ENCODE results near the gene TMED7.

DNA sequence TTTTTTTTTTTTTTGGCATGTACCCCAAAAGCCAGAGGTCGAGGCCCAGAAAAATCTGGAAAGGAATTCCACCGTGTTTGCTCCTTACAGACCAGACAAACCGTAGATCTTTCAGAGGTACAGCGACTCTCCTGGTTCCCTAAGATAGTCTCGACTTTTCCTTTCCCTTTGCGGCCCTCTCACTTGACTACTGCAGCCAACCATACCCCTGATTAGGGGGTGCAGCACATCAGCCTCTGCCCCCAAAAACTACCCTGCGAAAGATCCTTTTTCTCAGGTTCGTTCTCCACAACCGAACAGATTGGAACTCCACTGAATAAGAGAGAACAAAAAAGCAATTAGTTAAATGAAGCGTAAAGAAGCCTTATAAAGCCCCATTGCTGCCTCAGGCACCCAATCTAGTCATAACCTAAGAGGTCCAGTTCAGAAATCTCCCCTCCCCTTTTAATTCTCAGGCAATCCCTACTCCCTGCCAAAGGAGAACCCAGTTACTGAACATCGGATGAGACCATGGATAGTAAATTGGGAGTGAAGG is 23.2 kb downstream of the TMED7 start:
- TF ChIP-seq, protein P1, sequence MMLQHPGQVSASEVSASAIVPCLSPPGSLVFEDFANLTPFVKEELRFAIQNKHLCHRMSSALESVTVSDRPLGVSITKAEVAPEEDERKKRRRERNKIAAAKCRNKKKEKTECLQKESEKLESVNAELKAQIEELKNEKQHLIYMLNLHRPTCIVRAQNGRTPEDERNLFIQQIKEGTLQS (CRISPR knock-in tag; conservative IDR thresholded peaks at IDR 0.05): no peak
- TF ChIP-seq, protein P2, sequence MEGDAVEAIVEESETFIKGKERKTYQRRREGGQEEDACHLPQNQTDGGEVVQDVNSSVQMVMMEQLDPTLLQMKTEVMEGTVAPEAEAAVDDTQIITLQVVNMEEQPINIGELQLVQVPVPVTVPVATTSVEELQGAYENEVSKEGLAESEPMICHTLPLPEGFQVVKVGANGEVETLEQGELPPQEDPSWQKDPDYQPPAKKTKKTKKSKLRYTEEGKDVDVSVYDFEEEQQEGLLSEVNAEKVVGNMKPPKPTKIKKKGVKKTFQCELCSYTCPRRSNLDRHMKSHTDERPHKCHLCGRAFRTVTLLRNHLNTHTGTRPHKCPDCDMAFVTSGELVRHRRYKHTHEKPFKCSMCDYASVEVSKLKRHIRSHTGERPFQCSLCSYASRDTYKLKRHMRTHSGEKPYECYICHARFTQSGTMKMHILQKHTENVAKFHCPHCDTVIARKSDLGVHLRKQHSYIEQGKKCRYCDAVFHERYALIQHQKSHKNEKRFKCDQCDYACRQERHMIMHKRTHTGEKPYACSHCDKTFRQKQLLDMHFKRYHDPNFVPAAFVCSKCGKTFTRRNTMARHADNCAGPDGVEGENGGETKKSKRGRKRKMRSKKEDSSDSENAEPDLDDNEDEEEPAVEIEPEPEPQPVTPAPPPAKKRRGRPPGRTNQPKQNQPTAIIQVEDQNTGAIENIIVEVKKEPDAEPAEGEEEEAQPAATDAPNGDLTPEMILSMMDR (IDR thresholded peaks at IDR 0.05): no peak
- TF ChIP-seq, protein P3, sequence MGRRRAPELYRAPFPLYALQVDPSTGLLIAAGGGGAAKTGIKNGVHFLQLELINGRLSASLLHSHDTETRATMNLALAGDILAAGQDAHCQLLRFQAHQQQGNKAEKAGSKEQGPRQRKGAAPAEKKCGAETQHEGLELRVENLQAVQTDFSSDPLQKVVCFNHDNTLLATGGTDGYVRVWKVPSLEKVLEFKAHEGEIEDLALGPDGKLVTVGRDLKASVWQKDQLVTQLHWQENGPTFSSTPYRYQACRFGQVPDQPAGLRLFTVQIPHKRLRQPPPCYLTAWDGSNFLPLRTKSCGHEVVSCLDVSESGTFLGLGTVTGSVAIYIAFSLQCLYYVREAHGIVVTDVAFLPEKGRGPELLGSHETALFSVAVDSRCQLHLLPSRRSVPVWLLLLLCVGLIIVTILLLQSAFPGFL (CRISPR knock-in tag; IDR thresholded peaks at IDR 0.05; ENCODE audit: borderline replicate concordance): no peak
- TF ChIP-seq CREB1 (CRISPR knock-in tag; IDR thresholded peaks at IDR 0.05): no peak
- no peak for TF ChIP-seq NFYB (CRISPR knock-in tag; conservative IDR thresholded peaks at IDR 0.05; ENCODE audit: low read depth)
- TF ChIP-seq, protein P4, sequence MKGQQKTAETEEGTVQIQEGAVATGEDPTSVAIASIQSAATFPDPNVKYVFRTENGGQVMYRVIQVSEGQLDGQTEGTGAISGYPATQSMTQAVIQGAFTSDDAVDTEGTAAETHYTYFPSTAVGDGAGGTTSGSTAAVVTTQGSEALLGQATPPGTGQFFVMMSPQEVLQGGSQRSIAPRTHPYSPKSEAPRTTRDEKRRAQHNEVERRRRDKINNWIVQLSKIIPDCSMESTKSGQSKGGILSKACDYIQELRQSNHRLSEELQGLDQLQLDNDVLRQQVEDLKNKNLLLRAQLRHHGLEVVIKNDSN (CRISPR knock-in tag; IDR thresholded peaks at IDR 0.05): no peak
